Adipose tissue (tissue), 3 donors: Measurements from ENCODE around the gene SMAD6. TPM values are rescaled to one million over a fixed set of nuclear protein-coding genes. Genes with fewer than 3 reads are reported as not detected.

Experiments used
- H3K27ac ChIP-seq: one replicate; pipeline ENCODE4 v1.5.1; 2013; ENCODE audit warnings: low read depth, low read length
- WGBS, 3 donors: extraction: QIAGEN DNeasy Blood & Tissue Kit; methylation state at CpG; one replicate each; pipeline ENCODE4 v1.1.7; 2013; 5-methylcytosine and 5-hydroxymethylcytosine counted together
- polyA plus RNA-seq, 3 donors: library from polyadenylated mRNA; stranded (reverse); fragments of 200-250 nt; gene quantifications; one replicate each; pipeline ENCODE4 v1.2.3, GENCODE V29; 2013
- donor health status: healthy with polysubstance abuse.
- donor health status: Bipolar disorder and iron deficiency.
- donor health status: healthy.

Gene SMAD6
- polyA plus RNA-seq, 3 donors, result 3.6 to 23.0 (median 7.4) TPM

DNA sequence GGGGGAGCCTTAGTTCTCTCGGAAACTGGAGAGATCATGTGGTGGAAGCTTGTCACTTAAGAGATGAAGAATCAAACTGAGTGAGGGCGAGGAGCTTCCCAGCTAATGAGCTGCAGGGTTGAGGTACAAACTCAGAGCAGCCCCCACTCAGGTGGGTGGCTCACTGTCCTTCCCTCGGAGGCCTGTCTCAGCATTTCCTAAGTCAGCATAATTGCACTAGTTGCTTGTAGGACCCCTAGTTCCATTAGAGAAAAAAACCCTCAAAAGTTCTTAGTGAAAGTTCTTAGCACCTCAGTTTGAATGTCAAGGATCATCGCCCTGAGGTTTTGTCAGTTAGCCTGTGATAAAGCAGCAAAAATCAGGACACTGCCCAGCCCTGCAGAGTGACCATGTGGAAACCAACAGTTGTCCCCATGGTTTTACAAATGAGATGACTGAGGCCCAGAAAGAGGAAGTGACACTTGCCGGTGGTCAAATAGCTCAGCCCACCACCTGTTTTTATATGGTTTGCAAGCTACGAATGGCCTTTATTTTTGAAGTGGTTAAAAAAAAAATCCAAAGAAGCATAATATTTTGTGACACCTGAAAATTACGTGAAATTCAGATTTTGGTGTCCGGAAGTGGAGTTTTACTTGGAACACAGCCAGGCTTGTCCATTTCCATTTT is 11.9 kb downstream of the SMAD6 start:
- no peak overlapping the region for H3K27ac ChIP-seq
- WGBS, 3 donors, result 77 to 92% (median 83%) methylated on average over 8 of the region's 8 CpGs

DNA sequence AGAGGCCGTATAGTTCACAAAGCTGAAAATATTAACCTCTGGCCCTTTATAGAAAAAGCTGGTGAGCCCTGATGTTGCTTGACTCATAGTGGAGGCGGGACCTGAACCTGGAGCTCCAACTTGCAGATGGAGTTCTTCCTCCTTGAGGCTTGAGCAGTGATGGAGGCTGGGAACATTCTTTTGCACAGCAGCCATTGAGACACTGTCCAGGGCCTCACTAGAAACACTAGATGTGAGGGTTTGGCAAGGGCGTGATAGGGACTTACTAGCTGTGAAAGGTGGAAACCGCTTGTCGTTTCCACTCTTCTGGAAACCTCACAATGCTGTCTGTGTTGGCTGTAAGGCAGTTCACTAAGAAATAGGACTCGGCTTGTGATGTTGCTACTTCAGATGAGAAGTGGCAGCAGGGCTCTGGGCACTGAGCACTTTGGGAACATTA is 12.5 kb downstream of the SMAD6 start:
- 71 to 81% (median 72%) methylated on average over 6 of the region's 6 CpGs for whole genome bisulfite sequencing, 3 donors
- no peak overlapping the region for H3K27ac ChIP-seq

DNA sequence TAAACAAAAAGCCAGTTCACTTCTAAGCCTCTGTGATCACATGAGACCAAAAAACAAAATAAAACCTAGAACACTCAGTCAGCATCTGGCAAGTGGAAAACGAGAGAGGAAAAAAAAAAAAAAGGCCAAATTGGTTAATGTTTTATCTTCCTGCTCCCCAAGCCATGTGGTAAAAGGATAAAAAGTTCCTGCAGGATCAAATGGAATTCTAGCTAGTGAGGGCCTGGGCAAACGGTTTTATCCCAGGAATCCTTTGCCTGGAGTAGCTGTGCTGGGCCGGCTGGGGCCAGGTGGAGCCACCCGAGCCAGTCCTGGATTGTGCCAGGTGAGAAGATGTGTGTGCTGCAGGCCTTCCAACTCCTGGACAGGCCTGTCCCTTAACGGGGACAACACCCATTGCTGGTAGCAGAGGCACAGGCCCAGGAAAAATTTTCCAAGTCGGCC is 13.2 kb downstream of the SMAD6 start:
- WGBS, 3 donors, result 32 to 62% (median 47%) methylated on average over 6 of the region's 6 CpGs
- no peak overlapping the region for H3K27ac ChIP-seq

DNA sequence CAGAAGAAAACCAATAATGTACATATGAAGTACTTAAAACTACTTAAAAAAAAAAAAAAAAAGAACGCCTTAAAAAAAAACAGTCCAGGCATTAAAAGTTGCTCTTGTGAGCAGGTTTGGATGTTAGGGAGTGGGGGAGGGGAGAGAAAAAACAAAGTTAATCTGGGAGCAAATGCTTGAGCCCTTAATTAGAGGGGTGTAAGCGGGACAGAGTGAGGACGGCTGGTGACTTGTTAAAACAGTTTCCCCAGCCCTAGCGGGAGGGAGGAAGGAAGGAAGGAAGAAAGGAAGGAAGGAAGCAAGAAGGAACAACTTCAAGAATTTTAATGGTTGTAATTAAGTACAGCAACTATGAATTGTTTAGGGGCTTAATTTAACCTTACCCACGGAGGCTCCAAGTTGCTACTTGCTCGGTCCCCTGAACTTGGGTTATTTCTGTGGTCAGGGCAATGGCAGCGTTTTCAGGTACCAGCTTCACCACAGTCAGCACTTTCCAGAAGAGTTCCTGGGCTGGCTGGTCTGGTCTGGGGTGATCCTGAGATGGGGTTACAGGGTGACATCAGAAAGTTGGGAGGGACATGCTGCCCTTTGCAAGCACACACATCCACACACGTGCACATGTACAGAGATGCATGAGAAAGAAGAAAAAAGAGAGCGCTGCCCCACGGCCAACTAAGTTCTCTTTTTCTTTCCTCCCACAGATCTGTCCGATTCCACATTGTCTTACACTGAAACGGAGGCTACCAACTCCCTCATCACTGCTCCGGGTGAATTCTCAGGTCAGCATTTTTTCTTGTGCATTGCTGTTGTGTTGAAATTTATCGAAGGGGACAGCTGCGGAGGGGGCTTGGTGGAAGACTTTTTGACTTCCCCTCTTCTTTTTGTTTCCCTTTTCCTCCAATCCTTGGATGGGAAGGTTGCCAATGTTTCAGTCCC is 14.0 kb downstream of the SMAD6 start:
- 45 to 77% (median 49%) methylated on average over 15 of the region's 15 CpGs for WGBS, 3 donors
- no peak overlapping the region for H3K27ac ChIP-seq

DNA sequence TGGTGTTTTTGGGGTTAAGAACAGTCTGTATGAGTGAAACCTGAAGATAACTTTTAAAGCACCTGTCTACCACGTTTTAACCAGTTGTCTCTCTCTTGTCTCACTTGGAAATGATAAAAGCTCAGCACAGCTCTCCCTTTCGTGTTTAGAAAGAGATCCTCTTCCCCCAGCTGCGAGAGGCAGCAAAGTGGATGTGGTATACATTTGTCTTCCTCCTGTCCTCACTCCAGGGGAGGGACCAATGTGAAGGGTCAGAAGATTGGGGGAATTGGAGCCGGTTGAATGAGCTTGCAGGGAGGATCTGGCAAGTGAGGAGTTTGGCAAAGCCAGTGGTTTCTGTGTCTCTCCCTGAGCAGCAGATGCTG is 14.6 kb downstream of the SMAD6 start:
- no peak overlapping the region for H3K27ac ChIP-seq
- 30 to 61% (median 37%) methylated on average over 4 of the region's 4 CpGs for WGBS, 3 donors

DNA sequence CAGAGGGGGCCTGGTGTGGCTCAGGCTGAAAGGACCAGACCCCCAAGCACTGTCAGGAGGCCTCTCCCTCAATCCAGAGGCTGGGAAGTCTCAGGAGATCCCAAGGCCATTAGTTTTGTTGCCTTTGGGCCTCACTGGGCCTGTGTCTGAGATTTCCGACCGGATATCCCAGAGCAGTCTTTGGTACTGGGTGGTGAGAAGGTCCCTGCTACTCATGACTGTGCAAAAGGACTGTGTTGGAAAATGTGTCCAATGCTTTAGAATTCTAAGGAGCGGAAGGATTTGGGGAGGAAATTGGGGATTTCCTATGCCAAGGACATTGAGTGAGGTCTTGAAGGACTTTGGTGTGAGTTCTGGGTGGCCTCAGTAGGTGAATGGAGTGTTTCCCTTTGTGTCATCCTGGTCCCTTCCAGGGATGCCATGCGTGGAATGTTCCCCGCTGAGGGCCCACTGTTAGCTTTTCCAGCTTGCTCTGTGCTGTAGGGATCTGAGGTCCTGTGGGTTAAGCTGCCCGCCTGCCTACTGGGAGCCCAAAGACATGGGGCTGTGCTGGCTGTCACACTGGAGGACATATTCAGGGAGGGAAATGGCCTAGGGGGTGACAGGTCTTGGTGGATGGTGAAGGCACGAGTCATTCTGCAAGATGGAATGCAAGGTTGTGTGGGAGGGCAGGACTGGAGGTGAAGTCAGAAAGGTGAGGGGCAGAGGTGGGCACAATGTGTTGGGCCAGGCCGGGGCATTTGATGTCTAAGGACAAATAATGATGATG is 16.4 kb downstream of the SMAD6 start:
- no peak overlapping the region for H3K27ac ChIP-seq
- WGBS, 3 donors, result 86 to 93% (median 89%) methylated on average over 8 of the region's 8 CpGs

DNA sequence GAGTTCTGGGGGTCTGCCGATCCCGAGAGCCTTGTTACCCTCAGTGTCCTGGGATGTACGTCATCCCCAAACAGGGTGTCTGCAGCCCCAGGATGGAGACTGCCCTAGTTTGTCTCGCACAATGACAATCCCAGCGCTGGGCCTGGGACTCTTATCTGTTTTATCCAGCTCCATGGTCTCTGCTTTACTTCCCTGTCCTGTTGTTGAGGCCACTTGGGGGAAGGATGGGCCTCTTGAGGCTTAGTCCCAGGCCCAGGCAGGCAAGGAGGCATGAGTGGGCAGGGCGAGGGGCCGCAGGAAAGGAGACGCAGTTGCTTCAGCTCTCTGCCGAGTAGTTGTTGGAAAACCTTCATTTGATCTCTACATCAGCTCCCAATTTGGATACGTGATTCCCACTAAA is 17.4 kb downstream of the SMAD6 start:
- no peak overlapping the region for H3K27ac ChIP-seq

DNA sequence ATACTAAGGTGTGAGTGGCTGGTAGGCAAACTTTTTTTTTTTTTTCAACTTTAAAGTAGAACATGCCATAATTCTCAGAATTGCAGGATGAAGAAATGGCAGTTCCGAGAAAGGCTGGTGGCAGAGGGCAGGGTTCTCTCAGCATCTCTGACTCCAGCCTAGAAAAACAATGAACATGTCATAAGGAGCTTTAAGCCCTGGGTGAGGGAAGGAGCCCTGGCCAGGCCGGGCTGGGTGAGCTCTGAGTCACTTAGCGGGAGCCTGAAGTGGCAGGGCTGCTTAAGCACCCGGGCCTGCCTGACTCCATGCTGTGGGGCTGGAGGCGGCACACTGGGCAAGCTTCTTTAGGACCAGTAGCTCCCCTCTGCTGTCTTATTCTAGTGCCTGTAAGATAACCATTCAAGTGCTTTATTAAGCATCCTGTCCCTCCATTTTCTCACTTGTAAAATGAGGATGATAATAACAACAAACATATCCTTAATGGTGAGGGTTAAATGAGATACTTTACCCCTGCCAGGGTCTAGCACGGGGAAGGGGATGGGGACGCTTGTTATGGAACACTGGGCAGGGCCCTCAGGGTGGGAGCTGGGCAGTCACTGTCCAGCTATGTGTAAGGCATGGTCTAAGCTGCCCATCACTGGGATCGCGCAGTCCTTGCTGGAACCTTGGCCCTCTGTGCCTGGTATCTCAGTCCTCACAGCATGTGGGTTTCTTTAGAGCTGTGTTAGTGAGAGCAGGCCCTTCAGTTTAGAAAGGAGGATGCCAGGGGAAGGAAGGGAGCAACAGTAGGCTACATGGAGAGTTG is 18.4 kb downstream of the SMAD6 start:
- WGBS, 3 donors, result 80 to 87% (median 82%) methylated on average over 9 of the region's 9 CpGs
- H3K27ac ChIP-seq, result no peak overlapping the region

More for the DNA sequence above, 17.4 kb downstream of the SMAD6 start:
- 81 to 92% (median 86%) methylated on average over 10 of the region's 10 CpGs for WGBS, 3 donors

DNA sequence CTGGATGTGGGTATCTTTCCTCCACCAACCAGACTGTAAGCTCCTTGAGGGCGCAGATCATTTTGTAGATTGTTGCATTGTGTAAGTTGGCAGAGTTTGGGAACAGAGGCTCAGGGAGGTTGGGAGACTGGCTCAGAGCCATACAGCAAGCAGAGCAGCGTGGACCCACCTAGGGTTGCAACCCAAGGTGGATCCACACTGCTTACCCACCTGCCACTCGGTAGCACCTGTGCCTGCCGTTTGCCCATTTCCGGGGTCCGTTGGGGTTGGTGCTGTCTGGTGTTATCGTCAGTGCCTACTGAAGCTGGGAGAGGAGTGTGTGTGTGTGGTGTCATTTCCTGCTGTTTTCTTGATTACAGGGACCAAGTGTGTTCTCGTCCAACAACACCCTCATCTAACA is 19.0 kb downstream of the SMAD6 start:
- WGBS, 3 donors, result 83 to 90% (median 84%) methylated on average over 8 of the region's 8 CpGs
- H3K27ac ChIP-seq, result no peak overlapping the region

DNA sequence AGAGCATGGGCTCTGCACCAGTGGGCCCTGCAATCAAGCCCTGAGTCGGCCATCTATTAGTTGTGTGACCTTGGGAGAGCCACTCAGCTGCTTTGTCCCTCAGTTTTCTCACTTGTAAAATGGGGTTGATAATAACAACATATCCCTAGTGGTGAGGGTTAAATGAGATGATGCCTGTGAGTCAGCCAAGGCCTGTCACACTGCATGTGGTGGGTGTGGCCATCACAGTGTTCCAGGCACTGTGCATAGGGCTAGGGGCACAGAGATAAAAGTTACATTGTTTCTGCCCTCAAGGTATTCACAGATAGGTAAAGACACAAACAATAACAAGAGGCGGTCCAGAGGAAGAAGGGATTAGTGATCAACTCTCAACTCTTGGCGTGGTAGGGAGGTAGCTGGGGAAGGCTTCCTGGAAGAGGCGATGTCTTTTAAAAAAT is 19.5 kb downstream of the SMAD6 start:
- no peak overlapping the region for H3K27ac ChIP-seq
- WGBS, 3 donors, result 82 to 94% (median 94%) methylated on average over 4 of the region's 4 CpGs

DNA sequence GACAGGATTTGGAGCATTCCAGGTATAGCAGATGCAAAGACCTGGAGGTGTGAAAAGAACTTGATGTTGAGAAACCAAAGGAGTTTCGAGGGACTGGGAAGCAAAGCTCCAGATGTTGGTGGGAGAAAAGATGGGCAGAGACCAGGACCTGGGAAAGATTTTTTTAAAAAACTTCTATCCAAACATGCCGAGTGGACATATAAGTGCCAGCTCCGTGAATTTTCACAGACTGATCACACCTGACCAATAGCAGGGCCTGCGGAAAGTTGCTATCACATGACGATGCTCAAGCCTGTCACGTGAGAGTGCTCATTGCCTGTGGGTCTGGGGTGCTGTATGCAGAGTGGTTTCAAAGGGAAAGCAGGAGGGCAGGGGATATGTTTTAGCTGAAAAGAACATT is 19.9 kb downstream of the SMAD6 start:
- H3K27ac ChIP-seq, result no peak overlapping the region
- 61 to 92% (median 72%) methylated on average over 6 of the region's 6 CpGs for WGBS, 3 donors

DNA sequence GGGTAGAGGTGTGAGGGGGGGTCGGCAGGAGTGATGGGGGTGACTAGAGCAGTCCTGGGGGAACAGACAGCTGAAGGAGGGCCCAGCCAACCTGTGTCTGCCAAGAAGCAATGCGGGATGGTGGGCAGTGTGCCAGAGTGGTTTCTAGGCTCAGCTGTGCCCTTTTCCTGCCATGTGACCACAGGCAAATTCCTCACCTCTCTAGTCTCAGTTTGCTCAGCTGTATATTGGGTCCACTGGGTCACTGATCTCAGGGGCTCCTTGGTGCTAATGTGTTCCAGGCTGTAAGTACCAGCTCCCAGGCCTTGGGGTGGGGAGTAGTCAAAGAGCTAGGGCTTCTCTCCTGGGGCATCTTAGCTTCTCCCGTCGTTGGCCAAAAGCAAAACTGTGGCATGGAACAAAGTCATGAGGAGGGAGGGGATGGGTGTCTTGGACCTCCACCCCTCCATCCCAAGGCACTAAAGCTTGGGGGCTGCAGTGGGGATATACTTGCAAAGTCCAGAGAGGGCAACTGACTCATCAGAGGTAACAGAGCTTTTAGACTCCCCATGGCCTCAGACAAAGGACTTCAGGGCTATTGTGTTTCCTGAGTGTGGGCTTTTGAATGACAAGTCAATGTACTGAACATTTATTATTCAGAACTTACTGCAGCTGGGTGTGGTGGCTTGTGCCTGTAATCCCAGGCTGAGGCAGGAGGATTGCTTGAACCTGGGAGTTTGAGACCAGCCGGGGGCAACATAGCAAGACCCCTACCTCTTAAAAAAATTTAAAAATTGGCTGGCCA is 20.9 kb downstream of the SMAD6 start:
- H3K27ac ChIP-seq, result no peak overlapping the region
- WGBS, 3 donors, result 72% methylated on average over 5 of the region's 5 CpGs

DNA sequence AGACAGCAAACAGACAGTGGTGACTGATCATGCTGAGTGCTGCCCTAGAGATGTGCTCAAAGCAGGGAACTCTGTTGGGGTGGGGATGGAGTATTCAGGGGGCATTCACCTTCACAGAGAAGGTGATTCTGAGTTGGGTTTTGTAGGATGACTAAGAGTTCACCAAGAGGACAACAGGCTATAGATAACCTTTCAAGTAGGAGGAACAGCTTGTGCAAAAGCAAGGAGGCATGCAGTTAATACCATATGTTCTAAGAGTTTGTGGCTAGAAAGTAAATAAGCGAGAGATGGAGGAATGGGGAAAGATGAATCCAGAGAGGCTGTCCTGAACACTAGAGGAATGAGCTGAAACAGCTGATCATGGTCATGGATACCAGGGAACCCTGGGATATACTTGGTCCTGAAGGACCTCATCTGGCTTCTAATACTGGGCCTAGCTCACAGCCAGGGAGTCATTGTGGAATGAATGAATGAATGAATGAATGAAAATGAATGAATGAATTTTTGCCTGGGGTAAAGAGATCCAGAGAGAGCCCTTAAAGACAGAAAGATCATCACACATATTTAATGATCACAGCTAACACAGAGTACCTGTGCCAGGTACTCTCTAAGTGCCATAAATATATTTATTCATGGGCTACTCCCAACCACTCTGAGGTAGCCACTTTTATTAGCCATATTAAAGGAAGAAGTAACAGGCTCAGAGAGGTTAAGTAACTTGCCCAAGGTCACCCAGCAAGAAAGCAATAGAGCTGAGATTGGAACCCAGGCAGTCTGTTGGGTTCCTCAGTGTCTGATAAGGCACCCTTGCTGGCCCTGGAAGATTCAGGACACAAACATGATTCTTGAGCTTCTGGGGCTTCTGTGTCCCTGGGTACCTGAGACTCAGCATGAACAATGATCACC is 22.0 kb downstream of the SMAD6 start:
- H3K27ac ChIP-seq, result no peak overlapping the region
- 89 to 100% (median 89%) methylated on average over 1 of the region's 1 CpG for WGBS, 3 donors

DNA sequence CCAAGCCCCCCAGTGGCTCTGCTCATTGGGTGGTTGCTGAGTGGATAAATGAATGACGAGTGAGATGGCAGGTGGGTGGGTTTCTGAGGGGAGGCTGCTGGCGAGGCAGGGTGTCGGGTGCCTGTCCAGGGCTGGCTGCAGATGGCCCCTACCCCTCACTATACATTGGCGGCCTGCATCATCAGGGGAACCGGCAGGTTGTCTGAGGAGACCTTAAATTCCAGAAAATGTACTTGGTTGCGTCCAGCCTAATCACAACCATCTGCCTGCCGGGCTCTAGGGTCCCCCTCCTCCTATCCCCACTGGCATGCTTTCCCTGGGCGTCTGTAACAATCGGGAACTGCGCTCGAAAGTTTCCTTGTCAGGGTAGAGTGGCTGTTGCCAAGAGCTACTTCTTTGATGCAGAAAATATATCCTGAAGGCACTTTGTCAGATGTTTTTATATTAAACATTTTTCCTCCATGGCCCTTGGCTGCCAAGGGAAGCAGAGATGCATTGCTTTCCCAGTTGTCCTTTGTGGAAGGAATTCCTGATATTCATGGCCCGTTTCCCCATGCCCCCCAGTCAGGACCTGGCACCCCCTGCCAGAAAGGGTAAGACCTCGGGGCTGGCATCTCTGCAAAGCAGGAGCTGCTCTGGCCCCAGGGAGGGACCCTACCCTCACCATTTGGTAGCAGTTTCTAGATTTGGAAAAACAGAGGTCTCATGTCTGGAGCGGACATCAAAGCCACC is 22.9 kb downstream of the SMAD6 start:
- 61 to 76% (median 72%) methylated on average over 14 of the region's 14 CpGs for WGBS, 3 donors
- H3K27ac ChIP-seq, result no peak overlapping the region

DNA sequence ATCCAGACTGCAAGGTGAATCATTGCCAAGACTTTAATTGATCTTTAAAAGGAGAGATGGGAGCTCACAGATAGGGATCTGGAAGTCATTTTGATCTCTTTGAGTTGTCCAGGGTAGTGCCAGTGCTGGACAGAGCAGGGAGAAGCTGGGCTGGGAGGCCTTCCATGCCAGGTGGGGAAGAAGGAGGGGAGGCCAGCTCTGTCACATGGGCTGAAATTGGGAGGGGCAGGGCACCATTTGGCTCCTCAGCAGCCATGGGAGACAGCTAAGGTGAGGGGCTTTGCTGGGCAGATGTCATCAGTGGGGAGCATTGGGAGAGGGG is 23.4 kb downstream of the SMAD6 start:
- H3K27ac ChIP-seq, result no peak overlapping the region

DNA sequence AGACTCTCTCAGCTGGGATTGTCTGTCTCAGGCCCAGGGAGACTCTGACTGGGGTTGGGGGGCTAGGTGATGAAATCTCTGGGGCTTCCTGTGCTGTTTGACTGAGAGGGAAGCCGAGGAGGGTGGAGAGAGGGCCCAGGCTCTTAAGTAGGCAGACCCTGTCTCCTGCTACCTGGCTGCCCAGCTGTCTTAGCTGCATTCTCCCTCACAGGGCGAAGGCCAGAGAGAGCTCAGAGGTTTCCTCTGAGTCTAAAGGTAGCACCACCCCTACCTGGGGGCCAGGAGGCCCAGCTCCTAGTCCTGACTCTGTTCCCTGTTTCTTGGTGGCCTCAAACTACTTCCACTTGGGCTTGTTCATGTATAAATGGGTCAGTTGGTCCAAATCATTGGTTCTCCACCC is 24.4 kb downstream of the SMAD6 start:
- 75 to 83% (median 80%) methylated on average over 2 of the region's 2 CpGs for WGBS, 3 donors
- H3K27ac ChIP-seq, result no peak overlapping the region
